CD4-positive, alpha-beta T cell treated with Interleukin-1 beta for 1 hour (primary cell): ENCODE measurements around the gene ST3GAL2.

ENCODE experiments used
- DNase-seq, 2 donors: peaks; one replicate each; pipeline ENCODE4 v3.0.0-alpha.2; 2020 to 2022

Gene ST3GAL2

GRCh38 chr16:70438969-70439862 lies at the start of gene ST3GAL2:
Gene ST3GAL2 (minus strand): TSS chr16:70439100. CDS start chr16:70398530, 40,570 bp downstream.
- DNase-seq, result peak; percentile 96

- no peak for DNase-seq
Observed at GRCh38 chr16:70484867-70485266, 46.0 kb upstream of the ST3GAL2 start.

GRCh38 chr16:70483426-70483825 lies 44.5 kb upstream of the ST3GAL2 start:
- no peak for DNase-seq

GRCh38 chr16:70482624-70483023 lies 43.7 kb upstream of the ST3GAL2 start:
- no peak for DNase-seq

- no peak for DNase-seq
Observed at GRCh38 chr16:70481929-70482536, 43.1 kb upstream of the ST3GAL2 start.

GRCh38 chr16:70480127-70481105 lies 41.5 kb upstream of the ST3GAL2 start:
- no peak for DNase-seq

- no peak for DNase-seq
Observed at GRCh38 chr16:70478912-70479341, 40.0 kb upstream of the ST3GAL2 start.

GRCh38 chr16:70478169-70478568 lies 39.3 kb upstream of the ST3GAL2 start:
- DNase-seq, result no peak

GRCh38 chr16:70476272-70477020 lies 37.5 kb upstream of the ST3GAL2 start:
- DNase-seq, result no peak

- DNase-seq, result no peak
Observed at GRCh38 chr16:70475054-70475871, 36.4 kb upstream of the ST3GAL2 start.

GRCh38 chr16:70474320-70475053 lies 35.6 kb upstream of the ST3GAL2 start:
- no peak for DNase-seq

GRCh38 chr16:70473446-70474319 lies 34.8 kb upstream of the ST3GAL2 start:
- no peak for DNase-seq

- no peak for DNase-seq
Observed at GRCh38 chr16:70472786-70473433, 34.0 kb upstream of the ST3GAL2 start.

- peak in 1 of 2 donors; percentile 13 for DNase-seq
Observed at GRCh38 chr16:70470927-70471341, 32.0 kb upstream of the ST3GAL2 start.

GRCh38 chr16:70470141-70470926 lies 31.4 kb upstream of the ST3GAL2 start:
- no peak for DNase-seq

GRCh38 chr16:70468776-70469525 lies 30.1 kb upstream of the ST3GAL2 start:
- no peak for DNase-seq

GRCh38 chr16:70467608-70468007 lies 28.7 kb upstream of the ST3GAL2 start:
- no peak for DNase-seq
